Hematopoietic multipotent progenitor cell treated with erythropoietin and hydrocortisone succinate and interleukin-3 and kit ligand, for 4 days (in vitro differentiated cells): ENCODE measurements around the gene FBXW7.

Experiments used
- DNase-seq: peaks from one replicate; pipeline ENCODE4 v3.0.0-alpha.2; 2015

The FBXW7 gene

GRCh38 chr4:152321398-152321797 lies 214.5 kb downstream of the FBXW7 start:
- DNase-seq: no peak

GRCh38 chr4:152316969-152317368 lies 218.9 kb downstream of the FBXW7 start:
- no peak for DNase-seq

- DNase-seq: no peak
Observed at GRCh38 chr4:152310257-152310656, 225.6 kb downstream of the FBXW7 start.

GRCh38 chr4:152309418-152309817 lies 226.5 kb downstream of the FBXW7 start:
- no peak for DNase-seq

GRCh38 chr4:152308951-152309350 lies 226.9 kb downstream of the FBXW7 start:
- no peak for DNase-seq

GRCh38 chr4:152307669-152308068 lies 228.2 kb downstream of the FBXW7 start:
- no peak for DNase-seq

- no peak for DNase-seq
Observed at GRCh38 chr4:152306541-152306940, 229.4 kb downstream of the FBXW7 start.

- DNase-seq: no peak
Observed at GRCh38 chr4:152304220-152304619, 231.7 kb downstream of the FBXW7 start.

- no peak for DNase-seq
Observed at GRCh38 chr4:152301381-152301780, 234.5 kb downstream of the FBXW7 start.

GRCh38 chr4:152299553-152299952 lies 236.3 kb downstream of the FBXW7 start:
- DNase-seq: no peak

- no peak for DNase-seq
Observed at GRCh38 chr4:152296386-152296785, 239.5 kb downstream of the FBXW7 start.

GRCh38 chr4:152294765-152295164 lies 241.1 kb downstream of the FBXW7 start:
- no peak for DNase-seq

- no peak for DNase-seq
Observed at GRCh38 chr4:152294331-152294730, 241.6 kb downstream of the FBXW7 start.

GRCh38 chr4:152293527-152293926 lies 242.4 kb downstream of the FBXW7 start:
- DNase-seq: no peak

- no peak for DNase-seq
Observed at GRCh38 chr4:152290366-152290921, 245.4 kb downstream of the FBXW7 start.

- no peak for DNase-seq
Observed at GRCh38 chr4:152289941-152290340, 246.0 kb downstream of the FBXW7 start.

GRCh38 chr4:152289541-152289940 lies 246.4 kb downstream of the FBXW7 start:
- no peak for DNase-seq

GRCh38 chr4:152283801-152284470 lies 252.0 kb downstream of the FBXW7 start:
- DNase-seq: no peak

- DNase-seq: no peak
Observed at GRCh38 chr4:152281822-152282221, 254.1 kb downstream of the FBXW7 start.

- DNase-seq: no peak
Observed at GRCh38 chr4:152281211-152281610, 254.7 kb downstream of the FBXW7 start.

GRCh38 chr4:152279234-152279566 lies 256.7 kb downstream of the FBXW7 start:
- DNase-seq: no peak

- DNase-seq: no peak
Observed at GRCh38 chr4:152278505-152279233, 257.2 kb downstream of the FBXW7 start.

GRCh38 chr4:152278172-152278504 lies 257.8 kb downstream of the FBXW7 start:
- no peak for DNase-seq

- DNase-seq: no peak
Observed at GRCh38 chr4:152277333-152277732, 258.6 kb downstream of the FBXW7 start.

- no peak for DNase-seq
Observed at GRCh38 chr4:152273343-152273742, 262.5 kb downstream of the FBXW7 start.
